Ammon's horn (tissue), 1 donor: ENCODE measurements around the gene MTX2.

Experiments used
- DNase-seq: peaks from one replicate; pipeline ENCODE4 v3.0.0-alpha.2; 2016; ENCODE audit warnings: low spot score

The MTX2 gene

GRCh38 chr2:176378323-176378722, 109.1 kb downstream of the MTX2 start:
- DNase-seq, result no peak

GRCh38 chr2:176380341-176380740, 111.1 kb downstream of the MTX2 start:
- no peak for DNase-seq

DNA sequence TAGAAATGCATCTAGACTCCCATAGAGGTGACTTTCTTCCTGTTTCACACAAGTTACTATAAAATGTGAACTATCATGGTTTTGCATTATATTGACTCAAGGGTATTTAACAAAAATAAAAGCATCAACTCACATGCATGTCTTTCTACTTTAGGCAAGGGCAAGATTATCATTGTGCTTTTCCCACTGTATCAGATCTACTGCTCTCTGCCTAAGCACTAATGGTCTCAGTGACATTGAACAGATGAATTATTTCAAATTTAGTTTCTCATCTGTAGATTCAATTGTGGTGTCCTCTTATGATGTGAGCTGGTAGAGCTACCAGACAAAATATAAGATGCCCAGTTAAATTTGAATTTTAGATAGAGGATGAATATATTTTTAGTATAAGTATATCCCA, 113.9 kb downstream of the MTX2 start:
- DNase-seq, result no peak

GRCh38 chr2:176383836-176384442, 114.7 kb downstream of the MTX2 start:
- no peak for DNase-seq

DNA sequence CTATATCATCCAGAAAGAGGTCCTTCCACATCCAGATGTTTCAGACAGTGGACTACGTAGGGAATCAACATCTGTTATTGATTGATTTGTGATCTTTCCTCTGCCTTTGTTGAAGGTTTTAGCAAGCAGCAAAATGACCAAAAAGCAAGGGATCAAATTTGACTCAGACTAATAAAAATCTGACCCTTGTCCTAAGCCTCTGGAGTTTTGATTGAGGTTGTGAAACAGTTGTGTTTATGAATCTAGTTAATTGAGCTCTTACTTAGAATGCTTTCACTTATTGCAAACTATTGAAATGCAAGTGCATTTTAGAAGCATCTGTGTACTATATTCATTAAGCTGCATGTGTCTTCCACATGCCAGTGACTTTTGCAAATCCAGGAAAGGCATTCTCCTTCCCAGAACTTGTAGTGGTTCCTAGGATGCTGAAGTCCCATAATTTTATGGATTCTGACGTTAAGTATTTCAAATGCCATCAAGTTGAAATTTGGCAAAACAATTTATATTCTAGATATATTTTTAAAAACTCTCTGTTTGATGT, 116.0 kb downstream of the MTX2 start:
- no peak for DNase-seq

DNA sequence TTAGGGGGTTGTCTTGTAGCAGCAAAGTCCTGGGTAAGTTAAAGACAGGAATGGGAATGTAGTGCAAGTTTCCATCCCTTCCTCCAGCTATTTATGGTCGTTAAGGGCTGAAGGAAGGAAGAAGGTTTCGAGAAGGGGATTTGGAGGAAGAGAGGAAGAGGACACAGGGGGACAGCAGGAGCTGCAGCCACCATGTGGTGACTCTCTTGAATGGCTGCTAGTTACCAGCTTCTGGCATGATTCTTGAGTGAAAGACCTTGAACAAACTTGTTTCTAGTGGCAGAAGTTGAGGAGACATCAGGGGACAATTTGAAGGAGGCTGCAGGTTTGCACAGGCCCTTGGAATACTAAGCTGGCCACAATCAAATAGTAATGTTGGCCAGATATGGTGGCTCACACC, 116.6 kb downstream of the MTX2 start:
- DNase-seq, result no peak
